ENCODE measurements around the gene PTPRT.

Gene PTPRT

GRCh38 chr20:42258564-42259302 lies 931.0 kb downstream of the PTPRT start:
- Histone ChIP-seq H3K4me3 (no peak overlapping the region), H3K9me3 (no peaks in the 10 kb centered on the region), H3K4me1 (no peaks in the 10 kb centered on the region), H3K36me3 (no peaks in the 10 kb centered on the region), H3K27me3 (no peaks in the 10 kb centered on the region), H3K27ac (no peak overlapping the region)
- TF ChIP-seq, protein P1, sequence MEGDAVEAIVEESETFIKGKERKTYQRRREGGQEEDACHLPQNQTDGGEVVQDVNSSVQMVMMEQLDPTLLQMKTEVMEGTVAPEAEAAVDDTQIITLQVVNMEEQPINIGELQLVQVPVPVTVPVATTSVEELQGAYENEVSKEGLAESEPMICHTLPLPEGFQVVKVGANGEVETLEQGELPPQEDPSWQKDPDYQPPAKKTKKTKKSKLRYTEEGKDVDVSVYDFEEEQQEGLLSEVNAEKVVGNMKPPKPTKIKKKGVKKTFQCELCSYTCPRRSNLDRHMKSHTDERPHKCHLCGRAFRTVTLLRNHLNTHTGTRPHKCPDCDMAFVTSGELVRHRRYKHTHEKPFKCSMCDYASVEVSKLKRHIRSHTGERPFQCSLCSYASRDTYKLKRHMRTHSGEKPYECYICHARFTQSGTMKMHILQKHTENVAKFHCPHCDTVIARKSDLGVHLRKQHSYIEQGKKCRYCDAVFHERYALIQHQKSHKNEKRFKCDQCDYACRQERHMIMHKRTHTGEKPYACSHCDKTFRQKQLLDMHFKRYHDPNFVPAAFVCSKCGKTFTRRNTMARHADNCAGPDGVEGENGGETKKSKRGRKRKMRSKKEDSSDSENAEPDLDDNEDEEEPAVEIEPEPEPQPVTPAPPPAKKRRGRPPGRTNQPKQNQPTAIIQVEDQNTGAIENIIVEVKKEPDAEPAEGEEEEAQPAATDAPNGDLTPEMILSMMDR (IDR thresholded peaks at IDR 0.05): no peak
- DNase-seq: no peak
- intact Hi-C loops (cut with DNase I; ENCODE audit: low total_unique reads): no loop called here

- intact Hi-C loops (cut with DNase I; ENCODE audit: low total_unique reads): no loop called here
- Histone ChIP-seq H3K4me1 (no peaks in the 10 kb centered on the region), H3K4me3 (no peak overlapping the region), H3K9me3 (no peaks in the 10 kb centered on the region), H3K27me3 (no peaks in the 10 kb centered on the region), H3K36me3 (no peaks in the 10 kb centered on the region), H3K27ac (no peak overlapping the region)
- TF ChIP-seq, protein P1 (IDR thresholded peaks at IDR 0.05): no peak
- no peak for DNase-seq
These were observed 933.9 kb downstream of the PTPRT start for GRCh38 chr20:42255821-42256220.

DNA sequence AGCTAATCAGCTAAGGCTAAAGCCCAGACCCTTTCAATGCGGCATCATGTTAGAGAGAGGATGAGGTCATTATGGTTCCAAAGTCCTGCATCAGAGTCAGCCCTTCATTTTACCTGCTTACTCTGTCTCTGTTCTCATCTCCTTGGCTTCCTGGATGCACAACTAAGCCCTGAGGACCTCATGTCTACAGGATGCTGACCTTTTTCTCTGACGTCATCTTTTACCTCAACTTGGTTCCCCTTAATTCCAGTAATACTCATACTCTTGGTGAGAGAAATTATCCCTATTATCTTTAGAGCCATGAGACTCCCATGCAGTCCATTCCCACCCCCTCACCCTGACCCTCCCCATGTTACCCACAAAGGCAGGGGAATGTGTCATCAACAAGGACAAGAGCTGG lies 935.0 kb downstream of the PTPRT start:
- intact Hi-C loops (cut with DNase I; ENCODE audit: low total_unique reads): no loop called here
- H3K4me3 ChIP-seq: no peak overlapping the region
- H3K27me3 ChIP-seq: no peaks in the 10 kb centered on the region
- no peak overlapping the region for H3K27ac ChIP-seq
- TF ChIP-seq, protein P1 (IDR thresholded peaks at IDR 0.05): no peak
- no peaks in the 10 kb centered on the region for H3K36me3 ChIP-seq
- no peaks in the 10 kb centered on the region for H3K9me3 ChIP-seq
- no peak for DNase-seq
- no peaks in the 10 kb centered on the region for H3K4me1 ChIP-seq

DNA sequence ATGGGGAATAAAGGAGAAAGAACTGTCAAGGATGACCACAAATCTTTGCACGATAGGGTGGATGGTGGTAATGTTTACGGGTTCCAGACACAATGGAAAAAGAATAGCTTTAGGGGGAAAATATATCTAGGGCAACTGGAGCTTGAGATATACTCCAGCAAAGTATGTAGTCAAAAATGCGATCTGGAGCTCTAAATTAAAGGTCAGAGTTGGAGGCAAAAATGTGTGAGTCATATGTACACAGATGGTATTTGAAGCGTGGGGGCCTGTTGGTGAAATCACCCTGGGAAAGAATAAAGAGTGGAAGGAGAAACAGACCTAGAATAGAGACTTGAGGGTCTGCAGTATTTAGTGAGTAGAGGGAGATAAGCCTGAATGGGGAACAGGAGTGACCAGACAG lies 937.6 kb downstream of the PTPRT start:
- Histone ChIP-seq H3K27me3 (no peaks in the 10 kb centered on the region), H3K36me3 (no peaks in the 10 kb centered on the region), H3K4me3 (no peak overlapping the region), H3K27ac (no peak overlapping the region), H3K9me3 (no peaks in the 10 kb centered on the region), H3K4me1 (no peaks in the 10 kb centered on the region)
- TF ChIP-seq, protein P1 (IDR thresholded peaks at IDR 0.05): no peak
- intact Hi-C loops (cut with DNase I; ENCODE audit: low total_unique reads): no loop called here
- no peak for DNase-seq

DNA sequence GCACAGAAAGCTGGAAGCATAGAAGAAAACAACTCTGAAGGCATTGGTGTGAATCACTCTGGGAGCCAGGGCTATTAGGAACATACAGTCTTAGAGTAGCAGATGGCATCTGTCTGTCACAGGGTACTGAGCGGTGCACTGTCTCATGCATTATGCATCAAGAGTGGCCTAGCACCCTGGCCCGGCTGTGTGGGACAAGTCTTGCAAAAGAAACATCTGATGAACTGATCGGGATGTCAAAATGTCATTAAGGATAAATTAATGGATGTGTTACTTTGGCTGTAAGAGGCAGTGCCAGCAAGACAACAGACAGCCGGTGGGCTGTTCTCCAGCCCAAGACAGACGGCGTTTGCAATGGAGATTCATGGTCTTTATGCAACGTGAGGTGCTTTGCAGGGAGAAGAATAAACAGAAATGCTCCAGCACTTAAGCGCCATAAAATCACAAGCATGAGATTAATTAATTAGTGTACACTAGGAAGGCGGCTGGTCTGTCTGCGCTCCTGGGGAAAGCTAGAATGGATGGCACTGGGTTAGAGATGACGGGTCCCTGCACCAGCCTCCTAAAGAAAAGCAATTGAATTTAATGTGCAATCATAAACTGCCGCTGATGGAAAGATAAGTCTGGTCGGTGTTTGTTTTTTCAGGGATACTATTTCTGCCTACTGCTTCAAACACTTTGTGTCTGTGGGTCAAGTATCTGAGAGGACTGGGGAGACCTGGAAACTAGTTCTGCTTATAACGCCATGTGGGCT lies 970.9 kb downstream of the PTPRT start:
- no peak for DNase-seq
- Histone ChIP-seq H3K27ac (no peak overlapping the region), H3K27me3 (no peaks in the 10 kb centered on the region), H3K9me3 (no peaks in the 10 kb centered on the region), H3K4me1 (no peaks in the 10 kb centered on the region), H3K36me3 (no peaks in the 10 kb centered on the region), H3K4me3 (no peak overlapping the region)
- intact Hi-C loops (cut with DNase I; ENCODE audit: low total_unique reads): no loop called here
- TF ChIP-seq, protein P1 (IDR thresholded peaks at IDR 0.05): no peak
